ENCODE data around the gene SARS1.
"Not testable (repeated sequence)": the region's sequence is repeated elsewhere in the genome, so short reads cannot be mapped to it uniquely, and the experiment has no call there.

Gene SARS1

DNA sequence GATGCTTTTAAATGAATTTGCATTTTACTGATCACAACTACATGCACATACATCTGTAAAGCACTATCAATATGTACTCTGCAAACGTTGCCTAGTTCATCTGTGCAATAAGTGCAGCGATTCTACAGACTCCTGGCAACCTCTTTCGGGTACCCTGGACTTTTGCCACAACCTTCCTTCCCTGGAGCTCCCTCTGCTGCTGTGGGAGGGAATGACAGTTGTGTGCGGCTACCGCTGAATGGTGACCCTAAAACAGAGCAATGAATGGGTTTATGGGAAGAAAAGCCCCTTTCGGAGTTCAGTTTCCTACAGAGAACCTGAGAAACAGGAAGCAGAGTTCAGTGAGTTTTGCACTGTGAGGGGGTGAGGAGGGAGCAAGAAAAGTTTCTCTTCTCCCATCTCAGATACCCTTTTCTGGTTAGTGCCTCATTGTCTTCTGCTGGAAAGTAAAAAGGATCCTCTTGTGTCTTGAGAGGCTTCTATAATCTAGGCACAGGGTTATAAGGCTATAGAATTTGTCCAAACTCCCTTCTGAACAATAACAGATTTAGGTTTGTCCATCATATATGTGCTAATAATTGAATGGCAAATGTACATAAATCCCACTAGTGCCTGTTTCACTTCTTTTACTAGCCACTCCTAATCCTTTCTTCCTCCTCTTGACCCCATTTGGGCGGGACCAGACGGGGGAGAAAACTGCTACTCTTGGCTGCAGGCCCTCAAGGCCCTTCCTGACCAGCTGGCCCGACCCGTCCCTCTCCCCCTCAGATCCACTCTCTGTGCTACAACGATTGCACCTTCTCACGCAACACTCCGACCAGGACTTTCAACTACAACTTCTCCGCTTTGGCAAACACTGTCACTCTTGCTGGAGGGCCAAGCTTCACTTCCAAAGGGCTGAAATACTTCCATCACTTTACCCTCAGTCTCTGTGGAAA lies 19.8 kb upstream of the SARS1 start:
- FAIRE-seq: no peak

DNA sequence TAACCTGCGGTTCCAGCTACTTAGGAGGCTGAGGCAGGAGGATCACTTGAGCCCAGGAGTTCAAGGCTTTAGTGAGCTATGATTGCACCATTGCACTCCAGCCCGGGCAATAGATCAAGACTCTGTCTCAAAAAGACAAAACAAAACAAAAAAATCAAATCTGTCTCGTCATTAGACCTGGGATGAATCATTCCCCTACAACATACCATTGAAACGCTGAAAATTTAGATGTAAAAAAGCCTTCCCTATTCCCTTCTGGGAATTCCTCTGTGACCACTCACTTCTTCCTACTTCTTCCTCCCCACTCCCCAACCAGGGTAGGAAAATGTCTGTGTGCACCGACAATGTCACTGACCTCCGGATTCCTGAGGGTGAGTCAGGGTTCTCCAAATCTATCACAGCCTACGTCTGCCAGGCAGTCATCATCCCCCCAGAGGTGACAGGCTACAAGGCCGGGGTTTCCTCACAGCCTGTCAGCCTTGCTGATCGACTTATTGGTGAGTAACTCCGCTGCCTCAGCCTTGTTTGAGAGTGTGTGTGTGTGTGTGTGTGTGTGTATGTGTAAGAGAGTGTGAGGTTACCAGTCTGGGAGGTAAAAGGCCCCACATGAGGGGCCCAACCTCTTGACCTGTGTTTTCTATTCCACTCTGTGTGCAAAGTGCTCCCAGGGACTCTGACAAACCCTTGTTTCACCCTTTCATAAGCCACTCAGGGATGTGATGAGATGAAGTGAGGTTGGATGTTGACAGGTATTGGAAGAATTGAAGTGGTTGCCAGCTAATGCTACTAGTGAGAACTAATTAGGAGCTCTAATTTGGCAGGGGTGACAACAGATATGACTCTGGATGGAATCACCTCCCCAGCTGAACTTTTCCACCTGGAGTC lies 16.3 kb upstream of the SARS1 start:
- no peak for FAIRE-seq

DNA sequence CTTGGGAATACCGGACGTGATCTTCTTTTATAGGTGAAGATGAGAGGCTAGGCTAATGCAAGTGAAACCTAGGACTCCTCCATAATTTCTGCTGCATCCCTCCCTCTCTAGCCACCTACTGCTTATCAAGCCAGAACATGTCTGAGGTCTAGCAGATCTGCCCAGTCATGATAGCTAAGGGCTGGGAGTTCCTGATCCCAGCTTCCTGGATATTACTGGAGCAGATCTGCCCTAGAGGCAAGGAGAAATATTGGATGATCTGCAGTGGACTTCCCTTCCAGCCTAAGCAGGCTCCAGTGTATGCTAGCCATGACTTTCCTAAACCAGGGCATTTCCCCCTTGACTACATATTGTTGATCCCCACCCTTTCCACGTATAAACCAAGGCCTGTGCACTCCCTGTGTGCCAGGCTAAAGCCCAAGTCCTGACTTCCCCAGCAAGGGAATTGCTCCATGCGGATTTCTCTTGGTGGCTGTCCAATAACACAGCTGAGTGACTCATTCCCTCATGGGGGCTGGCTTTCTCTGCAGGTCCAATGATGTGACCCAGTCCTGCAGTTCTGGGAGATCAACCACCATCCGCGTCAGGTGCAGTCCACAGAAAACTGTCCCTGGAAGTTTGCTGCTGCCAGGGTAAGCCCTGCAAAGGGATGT lies 15.5 kb upstream of the SARS1 start:
- FAIRE-seq: no peak

DNA sequence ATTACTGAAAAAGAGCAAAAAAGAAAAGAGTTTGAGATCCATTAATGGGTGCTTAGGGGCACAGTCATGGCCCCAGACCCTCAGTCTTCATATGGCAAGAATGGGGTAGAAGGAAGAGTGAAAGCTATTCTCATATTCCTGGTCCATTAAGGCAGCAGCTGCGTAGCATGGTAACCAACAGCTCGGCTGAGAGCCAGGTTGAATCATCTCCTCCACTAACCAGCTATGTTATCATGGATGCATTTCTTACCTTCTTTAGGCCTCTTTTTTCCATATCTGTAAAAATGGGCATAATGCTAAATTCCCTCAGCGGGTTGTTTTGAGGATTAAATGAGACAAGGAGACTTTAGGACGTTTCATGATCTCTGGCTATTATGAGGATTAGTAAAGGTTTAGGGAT lies 15.0 kb upstream of the SARS1 start:
- FAIRE-seq: no peak

DNA sequence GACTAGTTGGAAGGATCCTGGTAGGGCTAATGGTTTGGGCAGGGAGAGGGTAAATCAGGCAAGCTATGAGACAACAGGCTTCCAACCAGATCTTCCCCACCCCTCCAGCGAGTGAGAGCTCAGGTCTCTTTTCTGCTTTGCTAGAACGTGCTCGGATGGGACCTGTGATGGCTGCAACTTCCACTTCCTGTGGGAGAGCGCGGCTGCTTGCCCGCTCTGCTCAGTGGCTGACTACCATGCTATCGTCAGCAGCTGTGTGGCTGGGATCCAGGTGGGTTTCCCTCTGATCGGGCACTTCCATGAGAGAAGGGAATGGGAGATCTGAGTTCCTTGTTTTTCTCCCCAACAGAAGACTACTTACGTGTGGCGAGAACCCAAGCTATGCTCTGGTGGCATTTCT lies 14.0 kb upstream of the SARS1 start:
- no peak for FAIRE-seq

DNA sequence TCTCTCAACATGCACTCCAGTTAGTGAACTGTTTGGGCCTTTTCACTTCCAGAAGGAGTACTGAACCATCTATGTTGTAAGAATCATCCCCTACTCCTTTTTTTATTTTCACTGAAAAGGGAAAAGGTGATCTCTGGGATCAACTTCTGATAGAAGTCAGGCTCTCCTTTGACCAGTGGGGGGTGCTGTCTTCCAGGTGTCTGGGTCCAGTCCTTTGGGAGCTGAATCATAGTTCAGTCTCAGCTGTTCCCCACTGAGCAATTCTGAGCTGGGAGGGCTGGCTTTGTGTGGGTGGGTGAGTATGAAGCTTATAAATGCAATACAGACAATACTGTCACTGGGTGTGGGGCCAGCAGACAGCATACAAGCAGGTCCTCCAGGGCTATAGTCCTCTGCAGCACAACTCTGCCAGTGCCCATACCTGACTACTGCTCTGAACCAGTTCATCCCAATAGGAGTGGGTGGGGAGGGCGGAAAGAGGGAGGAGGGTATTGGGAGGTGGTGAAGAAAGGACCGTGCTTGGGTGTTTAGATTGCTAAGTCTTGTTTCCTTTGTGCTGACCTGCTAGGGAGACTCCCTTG lies 12.5 kb upstream of the SARS1 start:
- no peak for FAIRE-seq

DNA sequence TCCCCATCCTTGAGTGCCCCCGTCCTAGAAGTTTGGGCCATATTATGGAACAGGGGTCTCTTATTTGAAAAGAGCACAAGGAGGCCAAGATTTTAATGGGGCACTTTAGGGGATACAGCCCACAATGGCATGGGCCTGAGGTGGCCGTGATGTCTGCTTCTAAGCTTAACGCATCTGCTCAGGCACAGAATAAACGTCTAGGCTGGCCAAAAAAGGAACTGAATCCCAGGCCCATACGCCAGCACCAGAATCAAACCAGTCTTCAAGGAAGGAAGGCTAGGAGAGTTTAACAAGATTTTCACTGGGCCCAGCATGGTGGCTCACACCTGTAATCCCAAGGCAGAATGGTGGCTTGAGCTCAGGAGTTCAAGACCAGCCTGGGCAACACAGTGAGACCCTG lies 9.2 kb upstream of the SARS1 start:
- FAIRE-seq: no peak

DNA sequence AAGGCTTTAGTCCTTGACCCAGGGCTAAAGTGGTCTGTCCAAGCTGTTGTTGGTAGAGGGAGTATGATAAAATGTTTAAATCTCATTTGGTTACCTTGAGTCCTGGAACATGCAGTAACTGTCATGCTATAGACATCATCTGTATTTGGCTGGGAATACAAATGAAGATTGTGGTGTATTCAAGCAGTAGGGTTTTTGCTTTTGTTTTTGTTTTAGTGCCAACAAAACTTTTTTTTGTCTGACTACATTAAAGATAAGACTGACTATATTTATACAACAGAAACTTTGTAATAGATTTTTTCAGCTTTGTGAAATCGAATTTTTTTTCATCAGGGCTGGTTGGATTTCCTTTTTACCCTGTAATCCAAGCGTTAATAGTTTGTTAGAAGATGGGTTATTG lies 7.4 kb upstream of the SARS1 start:
- FAIRE-seq: no peak

DNA sequence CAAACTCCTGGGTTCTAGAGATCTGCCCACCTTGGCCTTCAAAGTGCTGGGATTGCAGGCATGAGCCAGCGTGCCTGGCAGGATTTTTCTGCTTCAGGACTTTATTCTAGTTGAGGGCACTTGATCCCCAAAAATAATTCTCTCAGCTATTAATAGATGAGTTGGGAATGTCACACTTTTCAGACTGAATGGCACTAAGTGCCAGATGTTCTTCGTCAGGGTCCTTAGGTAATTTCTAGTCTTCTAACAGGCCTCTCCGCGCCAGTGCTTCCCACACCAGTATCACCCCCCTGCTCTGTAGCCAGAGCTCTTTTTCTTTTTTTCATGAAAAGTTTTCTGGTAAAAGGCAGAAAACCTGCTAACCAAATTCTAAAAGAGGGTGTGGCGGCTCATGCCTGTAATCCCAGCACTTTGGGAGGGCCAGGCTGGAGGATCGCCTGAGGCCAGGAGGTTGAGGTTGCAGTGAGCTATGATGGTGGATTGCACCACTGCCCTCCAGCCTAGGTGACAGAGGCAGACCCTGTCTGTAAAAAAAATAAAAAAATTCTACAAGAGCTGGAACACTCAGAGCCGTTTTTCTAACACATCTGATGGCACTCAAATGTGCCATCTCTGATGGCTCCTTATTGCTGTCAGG lies 6.1 kb upstream of the SARS1 start:
- no peak for FAIRE-seq

DNA sequence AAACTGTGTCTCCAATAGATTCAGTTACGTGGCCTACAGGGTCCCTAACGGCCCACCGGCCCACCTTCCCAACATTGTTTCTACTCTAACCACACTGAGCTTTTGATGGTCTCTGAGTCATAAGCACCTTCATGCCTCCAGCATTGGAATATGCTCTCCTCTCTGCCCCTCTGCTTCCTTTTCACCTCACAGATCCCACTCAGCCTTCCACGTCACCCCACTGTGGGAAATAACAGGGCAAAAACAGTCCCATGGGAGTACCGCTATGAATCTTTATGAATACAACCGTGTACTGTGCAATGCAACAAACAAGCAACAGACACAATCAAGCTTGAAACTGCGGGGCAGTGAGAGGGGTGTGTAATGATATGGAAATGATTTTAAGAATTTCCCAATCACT lies 5.3 kb upstream of the SARS1 start:
- no peak for FAIRE-seq

DNA sequence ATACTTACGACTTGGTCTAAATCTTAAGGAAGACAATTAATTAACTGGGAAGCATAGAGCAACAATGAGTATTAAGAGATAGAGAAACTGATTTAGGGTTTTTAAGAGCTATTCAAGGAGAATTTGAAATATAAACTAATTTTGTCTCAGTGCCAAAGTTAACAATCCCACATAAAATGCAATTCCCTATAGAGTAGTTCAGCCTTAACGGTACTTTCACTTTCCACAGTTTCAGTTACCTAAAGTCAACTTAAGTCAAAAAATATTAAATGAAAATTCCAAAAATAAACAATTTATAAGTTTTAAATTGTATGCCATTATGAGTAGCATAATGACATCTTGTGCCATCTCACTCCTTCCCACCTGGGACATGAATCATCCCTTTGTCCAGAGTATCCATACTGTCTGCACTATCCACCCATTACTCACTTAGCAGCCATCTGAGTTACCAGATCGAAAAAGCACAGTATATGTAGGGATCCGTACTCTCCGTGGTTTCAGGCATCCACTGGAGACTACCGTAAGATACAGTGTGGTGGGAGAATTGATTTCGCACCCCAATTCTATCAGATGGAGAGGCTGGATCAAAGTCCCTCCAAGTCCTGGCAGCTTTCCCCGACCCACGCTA lies 4.8 kb upstream of the SARS1 start:
- no peak for FAIRE-seq

DNA sequence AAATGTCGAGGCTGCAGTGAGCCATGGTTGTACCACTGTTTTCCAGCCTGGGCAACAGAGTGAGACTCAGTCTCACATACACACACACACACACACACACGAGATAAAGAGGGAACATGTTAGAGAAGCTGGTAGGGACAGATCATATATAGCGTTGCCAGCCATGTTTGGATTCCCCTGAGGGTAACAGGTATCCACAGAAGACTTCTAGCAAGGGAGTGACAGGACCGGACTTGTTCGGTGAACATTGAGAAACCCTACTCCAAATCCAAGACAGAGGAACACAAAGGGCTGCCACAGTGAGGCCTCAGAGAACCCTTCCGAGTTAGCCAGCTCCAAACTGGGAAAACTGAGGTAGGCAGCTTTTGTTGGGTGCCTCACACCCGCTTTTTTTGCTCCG lies 3.7 kb upstream of the SARS1 start:
- FAIRE-seq: no peak

DNA sequence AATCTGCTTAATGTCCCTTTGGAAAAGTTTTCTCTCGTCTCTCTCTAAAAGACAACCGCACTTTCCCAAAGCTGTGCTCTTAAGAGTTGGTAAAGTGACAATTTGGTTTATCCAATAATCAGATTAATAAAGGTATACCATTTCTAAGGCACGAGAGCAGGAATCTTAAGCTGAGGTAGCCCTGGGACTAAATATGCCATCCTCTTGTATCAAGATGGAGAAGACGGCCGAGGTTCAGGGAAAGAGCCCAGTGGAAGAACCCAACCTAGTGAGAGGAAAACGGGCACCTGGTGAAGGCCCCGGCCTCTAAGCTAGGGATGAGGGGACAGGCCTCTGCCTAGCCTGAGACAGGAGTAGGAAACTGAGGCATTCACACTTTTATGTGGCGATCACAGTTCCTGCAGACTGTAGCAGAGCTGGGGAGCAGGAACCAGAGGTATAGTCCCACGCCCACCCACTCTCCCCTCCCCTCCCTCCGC lies 334 bp upstream of the SARS1 start:
- FAIRE-seq: no peak

DNA sequence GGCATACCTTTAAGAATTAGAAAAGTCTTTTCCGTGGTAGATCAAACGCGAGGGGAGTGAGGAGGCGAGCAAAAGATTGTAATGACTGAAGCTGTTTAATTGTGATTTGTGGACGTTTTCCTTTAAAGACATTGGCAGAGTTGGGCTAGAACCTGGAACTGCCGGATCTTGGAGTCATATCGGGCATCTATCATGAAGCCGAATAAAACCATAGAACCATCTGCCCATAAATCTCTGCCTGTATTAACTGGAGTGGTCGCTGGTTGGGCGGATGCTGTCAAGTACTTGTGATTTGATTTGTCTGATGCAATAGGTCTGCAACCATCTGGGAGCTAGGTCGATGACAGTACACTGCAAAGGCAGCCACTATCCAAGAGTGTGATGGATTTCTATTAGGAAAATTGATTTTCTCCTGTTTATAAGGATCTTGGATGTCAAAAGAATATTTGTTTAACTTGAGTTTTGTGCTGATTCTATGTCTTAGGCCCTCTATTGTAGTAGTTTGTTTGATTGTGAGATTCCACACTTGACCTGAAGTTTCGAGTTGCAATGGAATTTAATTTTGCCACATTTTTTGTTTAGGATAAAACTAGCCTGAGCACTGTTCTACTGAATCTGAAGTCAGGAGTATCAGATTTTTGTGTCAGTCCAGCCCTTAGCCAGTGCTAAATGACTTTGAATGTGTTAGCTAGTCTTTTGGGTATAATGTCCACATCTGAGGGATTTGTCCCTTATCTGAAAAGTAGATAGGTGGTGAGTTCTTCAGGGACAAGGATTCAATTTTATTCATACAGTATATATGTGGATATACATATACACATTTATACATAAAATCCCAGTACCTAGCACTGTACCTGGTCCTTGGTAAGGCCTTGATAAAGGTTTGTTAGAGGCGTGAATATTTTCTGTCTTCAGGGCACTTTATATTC lies 1.2 kb downstream of the SARS1 start:
- FAIRE-seq: no peak

DNA sequence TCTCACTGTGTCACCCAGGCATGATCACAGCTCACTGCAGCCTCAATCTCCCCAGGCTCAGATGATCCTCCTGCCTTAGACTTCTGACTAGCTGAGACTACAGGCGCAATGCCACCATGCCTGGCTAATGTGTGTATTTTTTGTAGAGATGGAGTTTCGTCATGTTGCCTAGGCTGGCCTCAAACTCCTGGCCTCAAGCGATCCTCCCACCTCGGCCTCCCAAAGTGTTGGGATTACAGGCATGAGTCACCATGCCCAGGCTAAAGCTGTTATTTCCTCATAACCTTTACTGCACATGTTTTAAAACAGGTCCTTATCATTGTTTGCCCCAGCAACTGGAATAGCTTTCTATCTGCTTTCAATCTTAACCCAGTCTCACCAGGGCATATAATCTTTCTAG lies 2.9 kb downstream of the SARS1 start:
- no peak for FAIRE-seq

DNA sequence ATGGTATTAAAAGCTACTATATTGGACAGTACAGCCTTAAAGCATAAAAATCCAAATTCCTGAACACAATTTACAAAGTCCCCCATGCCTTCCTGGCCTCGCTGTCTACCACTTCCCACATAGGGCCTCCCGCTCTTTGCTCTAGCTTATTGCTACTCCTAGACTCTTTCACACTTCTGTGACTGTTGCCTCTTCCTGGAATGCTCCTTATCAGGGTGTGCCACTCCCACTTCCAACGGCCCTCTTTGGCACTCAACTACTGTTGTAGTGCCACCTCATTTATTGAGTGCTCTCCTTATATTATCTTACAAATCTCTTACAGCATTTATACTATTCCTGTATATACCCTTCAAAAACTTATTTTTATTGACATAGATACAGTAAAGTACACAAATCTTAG lies 4.8 kb downstream of the SARS1 start:
- no peak for FAIRE-seq

DNA sequence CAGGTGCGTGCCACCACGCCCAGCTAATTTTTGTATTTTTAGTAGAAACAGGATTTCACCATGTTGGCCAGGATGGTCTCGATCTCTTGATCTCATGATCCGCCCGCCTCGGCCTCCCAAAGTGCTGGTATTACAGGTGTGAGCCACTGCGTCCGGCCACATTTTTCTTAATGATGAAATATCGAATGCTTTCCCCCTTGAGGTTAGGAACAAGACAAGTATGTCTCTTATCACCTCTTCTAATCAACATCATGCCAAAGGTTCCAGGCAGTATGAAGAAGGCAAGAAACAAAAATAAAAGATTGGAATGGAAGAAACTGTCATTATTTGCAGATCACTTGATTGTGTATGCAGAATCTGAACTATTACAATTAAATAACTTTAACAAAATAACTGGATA lies 7.5 kb downstream of the SARS1 start:
- not testable (repeated sequence) for FAIRE-seq

DNA sequence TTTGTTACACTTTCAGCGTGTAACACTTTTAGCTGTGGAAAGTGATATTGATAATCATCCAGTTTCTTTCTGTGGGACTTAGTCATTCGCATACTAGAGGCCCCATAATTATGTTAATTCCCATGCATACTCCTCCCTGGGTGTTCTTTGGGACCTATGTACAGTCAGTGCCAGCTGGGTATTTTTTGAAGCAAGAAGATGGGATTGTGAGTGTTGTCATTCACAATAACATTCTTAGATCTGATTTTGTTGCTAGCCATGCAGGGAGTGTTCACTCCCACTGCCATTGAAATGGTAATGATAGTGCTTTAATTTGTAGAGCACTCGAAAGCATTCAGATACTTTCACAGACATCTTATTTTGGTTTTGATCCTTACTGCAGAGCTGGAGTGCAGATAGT lies 11.6 kb downstream of the SARS1 start:
- FAIRE-seq: no peak

DNA sequence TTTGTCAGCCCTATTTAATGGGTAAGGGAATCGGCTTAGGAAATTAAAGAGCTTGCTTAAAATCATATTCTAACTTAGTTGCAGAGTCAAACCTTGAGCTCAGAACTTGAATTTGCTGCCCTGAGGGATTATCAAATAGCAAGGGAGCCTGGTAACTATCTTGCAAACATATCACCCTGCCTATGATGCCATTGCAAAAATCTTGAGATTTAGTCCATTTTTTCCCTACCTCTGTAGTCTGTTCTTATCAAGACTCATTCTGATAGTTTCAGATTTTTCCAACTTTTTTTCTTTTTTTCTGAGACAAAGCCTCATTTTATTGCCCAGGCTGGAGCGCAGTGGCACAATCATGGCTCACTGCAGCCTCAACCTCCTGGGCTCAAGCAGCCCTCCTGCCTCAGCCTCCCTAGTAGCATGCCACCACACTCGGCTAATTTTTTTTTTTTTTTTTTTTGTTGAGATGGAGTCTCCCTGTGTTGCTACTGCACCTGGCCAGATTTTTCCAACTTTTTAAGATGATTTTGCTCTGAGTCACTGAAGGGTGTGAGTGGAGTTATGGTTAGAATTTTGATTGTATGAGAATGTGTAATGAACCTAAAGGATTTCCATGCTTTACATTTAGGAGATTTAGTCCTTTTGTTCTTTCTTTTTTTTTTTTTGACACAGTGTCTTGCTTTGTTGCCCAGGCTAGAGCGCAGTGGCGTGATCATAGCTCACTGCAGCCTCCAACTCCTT lies 12.2 kb downstream of the SARS1 start:
- no peak for FAIRE-seq

DNA sequence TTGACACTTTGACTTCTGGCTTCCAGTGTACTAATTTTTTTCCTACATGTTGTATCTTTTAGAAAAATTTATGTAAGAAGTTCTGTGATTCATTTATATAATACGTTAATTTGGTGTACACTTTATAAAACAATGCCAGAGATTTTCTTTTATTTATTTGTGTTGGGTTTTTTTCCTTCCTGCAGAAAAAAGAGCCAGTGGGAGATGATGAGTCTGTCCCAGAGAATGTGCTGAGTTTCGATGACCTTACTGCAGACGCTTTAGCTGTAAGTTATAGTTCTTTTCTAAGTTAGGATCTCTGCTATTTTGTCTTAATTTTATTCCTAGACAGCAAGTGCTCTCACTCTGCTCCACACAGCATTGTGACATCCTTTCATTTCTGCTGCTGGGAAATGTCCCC lies 14.4 kb downstream of the SARS1 start:
- no peak for FAIRE-seq
